Uterus (tissue), 2 donors: ENCODE measurements around the gene NME4.

Source experiments
- POLR2A ChIP-seq, 2 donors: fragments of 450-650 bp; IDR thresholded peaks; one replicate each; pipeline ENCODE4 v1.6.1; 2016; ENCODE audit warnings: antibody characterized with exemption in 2 of 2, mild to moderate bottlenecking in 1 of 2, moderate library complexity in 1 of 2
- TF ChIP-seq, protein P1 (sequence below), 4 experiments: fragments of 200-600 bp in 2 of 4; fragments of 450-650 bp in 2 of 4; sonication (generic) in 2 of 4; IDR thresholded peaks; one replicate each; pipeline ENCODE4 v1.5.1; 2016 to 2019; ENCODE audit warnings: antibody characterized with exemption in 4 of 4, mild to moderate bottlenecking in 2 of 4, moderate library complexity in 1 of 4

DNA sequence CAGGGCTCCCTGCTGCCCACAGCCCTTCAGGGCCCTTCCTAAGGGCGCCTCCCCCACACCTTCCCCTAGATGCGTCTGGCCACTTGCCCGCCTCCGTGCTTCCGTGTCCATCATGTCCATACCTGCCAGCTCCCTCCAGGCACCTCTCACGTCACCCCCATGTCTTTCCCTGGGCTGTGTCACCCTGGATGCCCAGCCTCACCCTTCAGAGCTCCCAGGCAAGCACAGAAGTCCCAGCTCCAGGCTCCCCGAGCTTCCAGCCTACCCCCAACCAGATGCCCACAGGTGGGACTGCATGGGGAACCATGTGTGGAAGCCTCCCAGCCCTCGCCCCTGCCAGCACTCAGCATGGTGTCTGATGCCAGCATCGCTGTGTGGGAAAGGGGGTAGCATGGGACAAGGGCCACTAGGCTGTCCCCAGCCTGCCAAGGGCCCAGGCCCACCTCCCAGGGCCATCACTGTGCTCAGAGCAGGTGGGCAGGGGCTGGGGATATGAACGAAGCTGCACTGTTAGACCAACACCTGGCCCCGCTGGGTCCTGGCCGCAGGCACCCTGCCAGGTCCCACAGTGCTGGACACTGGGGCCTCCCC is 42.6 kb upstream of the NME4 start:
- TF ChIP-seq, protein P1, sequence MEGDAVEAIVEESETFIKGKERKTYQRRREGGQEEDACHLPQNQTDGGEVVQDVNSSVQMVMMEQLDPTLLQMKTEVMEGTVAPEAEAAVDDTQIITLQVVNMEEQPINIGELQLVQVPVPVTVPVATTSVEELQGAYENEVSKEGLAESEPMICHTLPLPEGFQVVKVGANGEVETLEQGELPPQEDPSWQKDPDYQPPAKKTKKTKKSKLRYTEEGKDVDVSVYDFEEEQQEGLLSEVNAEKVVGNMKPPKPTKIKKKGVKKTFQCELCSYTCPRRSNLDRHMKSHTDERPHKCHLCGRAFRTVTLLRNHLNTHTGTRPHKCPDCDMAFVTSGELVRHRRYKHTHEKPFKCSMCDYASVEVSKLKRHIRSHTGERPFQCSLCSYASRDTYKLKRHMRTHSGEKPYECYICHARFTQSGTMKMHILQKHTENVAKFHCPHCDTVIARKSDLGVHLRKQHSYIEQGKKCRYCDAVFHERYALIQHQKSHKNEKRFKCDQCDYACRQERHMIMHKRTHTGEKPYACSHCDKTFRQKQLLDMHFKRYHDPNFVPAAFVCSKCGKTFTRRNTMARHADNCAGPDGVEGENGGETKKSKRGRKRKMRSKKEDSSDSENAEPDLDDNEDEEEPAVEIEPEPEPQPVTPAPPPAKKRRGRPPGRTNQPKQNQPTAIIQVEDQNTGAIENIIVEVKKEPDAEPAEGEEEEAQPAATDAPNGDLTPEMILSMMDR (IDR thresholded peaks at IDR 0.05) = no peak
- TF ChIP-seq POLR2A (IDR thresholded peaks at IDR 0.05) = no peak
